ENCODE results near the gene TUBGCP6. TPM values are rescaled to one million over a fixed set of nuclear protein-coding genes. Genes with fewer than 3 reads are reported as not detected.

TUBGCP6 gene
- total and polyA plus RNA-seq, 10 of the 15 experiments (the other 5 are each of a cell fraction or from before 2014, with no cell fraction given) = 0.74 to 41.4 (median 19.4) TPM

DNA sequence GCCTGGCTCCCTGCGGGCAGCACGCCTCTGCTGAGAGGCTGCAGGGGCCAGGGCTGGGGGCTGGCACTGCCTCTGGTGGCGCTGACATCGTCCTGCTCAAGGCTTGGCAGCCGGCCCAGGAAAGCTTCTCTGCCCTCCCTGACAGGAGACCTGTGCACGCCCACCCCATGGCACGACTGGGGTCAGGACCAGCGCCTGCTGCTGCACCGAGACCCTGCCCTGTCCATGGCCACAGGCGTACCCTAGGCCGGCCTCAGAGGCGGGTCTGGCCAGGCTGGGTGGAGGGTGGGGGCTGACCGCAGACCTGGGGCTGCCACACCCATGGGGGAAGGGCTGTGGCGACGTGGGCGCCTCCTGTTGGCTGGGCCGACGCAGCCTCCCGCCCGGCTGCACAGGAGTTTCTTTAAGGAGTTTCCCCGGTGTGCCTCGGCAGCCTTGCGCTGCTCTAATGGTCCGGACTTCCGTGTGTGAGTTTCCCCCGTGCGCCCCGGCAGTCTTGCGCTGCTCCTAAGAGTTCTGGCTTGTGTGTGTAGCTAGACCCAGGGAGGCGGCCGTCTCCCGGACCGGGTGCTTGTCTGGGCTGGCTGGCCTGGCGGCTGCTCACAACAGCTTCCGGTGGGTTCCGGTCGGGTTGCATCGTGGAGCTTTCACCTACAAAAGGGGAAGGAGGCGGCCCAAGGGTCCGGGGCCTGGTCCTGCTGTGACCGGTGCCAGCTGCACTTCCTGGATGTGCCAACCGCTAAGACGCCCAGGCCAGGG lies 54.5 kb downstream of the TUBGCP6 start (continued):
- TF ChIP-seq SKIL (IDR thresholded peaks at IDR 0.05; ENCODE audit: low read depth, poor library complexity, severe bottlenecking) (peak; percentile 23), TARDBP (IDR thresholded peaks at IDR 0.05; ENCODE audit: borderline replicate concordance) (no peak)

DNA sequence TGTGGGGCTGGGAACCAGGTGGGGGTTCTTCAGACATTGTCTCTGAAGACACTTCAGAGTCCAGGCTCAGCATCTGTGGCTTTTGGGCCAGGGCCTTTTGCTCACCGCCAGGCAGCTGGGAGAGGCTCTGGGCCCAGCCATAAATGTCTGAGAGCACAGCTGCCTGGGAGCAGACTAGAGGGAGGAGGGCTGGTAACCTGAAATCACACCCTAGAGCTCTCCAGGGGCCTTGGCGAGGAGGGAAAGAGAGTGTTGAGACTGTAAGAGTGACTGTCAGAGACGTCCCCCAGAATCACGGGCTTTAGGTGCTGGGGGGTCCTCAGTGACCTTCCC lies 55.0 kb downstream of the TUBGCP6 start:
- H3K36me3 ChIP-seq (ENCODE audit: control insufficient read depth in 2 of 2, insufficient read depth in 2 of 2, low read length in 1 of 2) = peaks cover 0 to 20% of the 10 kb centered on the region in 2 experiments; a peak in 3 of 4 replicates
- no peak overlapping the region for H2AFZ ChIP-seq (ENCODE audit: control insufficient read depth, low read depth, low read length)
- DNase-seq (ENCODE audit: low read depth, low spot score) = no peak
- FAIRE-seq = no peak
- intact Hi-C loops (cut with micrococcal nuclease; ENCODE audit: unreplicated experiment) (loop anchor here (5.0 to 10.0 kb wide), 2 partner anchors 228 to 255 kb away; partner anchors contain the start of gene PIM3), in situ Hi-C loops (cut with MboI) (no loop called here)
- RAD21 ChIA-PET (ENCODE audit: unreplicated experiment) = interaction anchor here (0.6 to 2.0 kb wide), 4 partner anchors 12 to 308 kb away, joined by 3 to 5 read pairs (median 4); no protein-coding TSS in a partner anchor
- H3K9me3 ChIP-seq (replicated peaks; ENCODE audit: control insufficient read depth, insufficient read depth, low read length) = no peaks in the 10 kb centered on the region
- no TSS peak for BruUV-seq (replicated peaks)
- H3K4me2 ChIP-seq (ENCODE audit: control insufficient read depth, insufficient read depth) = peak overlapping the region; percentile 90
- peak; percentile 5 for ATAC-seq
- CTCF ChIA-PET = no interaction called here
- peak overlapping the region; percentile 89 for H3K9ac ChIP-seq (ENCODE audit: control insufficient read depth, insufficient read depth, low read length)
- H4K20me1 ChIP-seq (ENCODE audit: control insufficient read depth, insufficient read depth) = no peaks in the 10 kb centered on the region
- SMC1A ChIA-PET (ENCODE audit: uncharacterized antibody, unreplicated experiment) = no interaction called here
- peak overlapping the region; percentile 98 for H3K27ac ChIP-seq (ENCODE audit: control insufficient read depth, insufficient read depth)
- POLR2A ChIA-PET = interaction anchor here (1.1 kb wide), 1 partner anchor 258 kb away, joined by 4 read pairs; no protein-coding TSS in a partner anchor
- H3K79me2 ChIP-seq (ENCODE audit: control insufficient read depth, insufficient read depth, low read length) = peaks cover 76% of the 10 kb centered on the region
- H3K4me1 ChIP-seq (ENCODE audit: control insufficient read depth, insufficient read depth, low read length) = peaks cover 68% of the 10 kb centered on the region
- peak overlapping the region; percentile 64 for H3K4me3 ChIP-seq
- 0% methylated on average over 4 of the region's 4 CpGs for WGBS (ENCODE audit: insufficient coverage, insufficient replicate concordance, low lambda C conversion rate, missing lambda C conversion rate)
- no peaks in the 10 kb centered on the region for H3K27me3 ChIP-seq (replicated peaks in 1 of 2; ENCODE audit: control insufficient read depth in 2 of 2, insufficient read depth in 2 of 2, low read length in 1 of 2)
- no peak for TF ChIP-seq MYC (IDR thresholded peaks at IDR 0.05; ENCODE audit: insufficient read depth, insufficient read length, insufficient replicate concordance, low read length, severe bottlenecking)
- no peak for TF ChIP-seq CBFB (IDR thresholded peaks at IDR 0.05; ENCODE audit: low read depth)
- TF ChIP-seq BRCA1 (IDR thresholded peaks at IDR 0.05; ENCODE audit: low read depth, low read length) = no peak
- peak; percentile 46; the same call in 1 of the 2 replicates for TF ChIP-seq SMARCA5 (IDR thresholded peaks at IDR 0.05)
